IPS DF 6.9 (cell line): ENCODE measurements around the gene KRTAP10-12.
"Not testable (repeated sequence)": the region's sequence is repeated elsewhere in the genome, so short reads cannot be mapped to it uniquely, and the experiment has no call there.

Source experiments
- DNase-seq: peaks from one replicate; pipeline ENCODE4 v3.0.0-alpha.2; 2013; ENCODE audit warnings: low read depth, low spot score
- H3K27ac ChIP-seq: one replicate; pipeline ENCODE4 v1.5.1; 2013; ENCODE audit warnings: low read length, control low read depth
- H3K27me3 ChIP-seq: 2 replicates; pipeline ENCODE4 v1.6.1; 2013; ENCODE audit warnings: mild to moderate bottlenecking, low read length; ENCODE audit not compliant: control insufficient read depth, insufficient read depth
- H3K36me3 ChIP-seq: 2 replicates; pipeline ENCODE4 v1.6.1; 2013; ENCODE audit warnings: low read length; ENCODE audit not compliant: control insufficient read depth, insufficient read depth
- H3K4me1 ChIP-seq: 2 replicates; pipeline ENCODE4 v1.6.1; 2013; ENCODE audit warnings: low read length; ENCODE audit not compliant: control insufficient read depth, insufficient read depth
- H3K4me3 ChIP-seq: 2 replicates; pipeline ENCODE4 v1.5.1; 2013; ENCODE audit warnings: mild to moderate bottlenecking, low read length
- H3K9me3 ChIP-seq: 2 replicates; pipeline ENCODE4 v1.6.1; 2013; ENCODE audit warnings: low read length, inconsistent platforms; ENCODE audit not compliant: control insufficient read depth, insufficient read depth
- WGBS: extraction: QIAGEN DNeasy Blood & Tissue Kit; methylation state at CpG from one replicate; pipeline ENCODE4 v1.1.7; 2013; ENCODE audit warnings: mixed read lengths, missing lambda C conversion rate; ENCODE audit not compliant: insufficient read length, insufficient coverage; 5-methylcytosine and 5-hydroxymethylcytosine counted together

Gene KRTAP10-12

GRCh38 chr21:44671911-44672310, 25.1 kb upstream of the KRTAP10-12 start:
- no CpG with 5 or more reads among the region's 1 CpG for WGBS
- Histone ChIP-seq H3K36me3 (no peaks in the 10 kb centered on the region), H3K27me3 (no peaks in the 10 kb centered on the region), H3K4me3 (no peak overlapping the region), H3K27ac (no peak overlapping the region), H3K9me3 (peaks cover 3% of the 10 kb centered on the region; the same call in 1 of the 2 replicates), H3K4me1 (no peaks in the 10 kb centered on the region)
- DNase-seq, result no peak

GRCh38 chr21:44677881-44678280, 19.1 kb upstream of the KRTAP10-12 start:
- no peaks in the 10 kb centered on the region for H3K36me3 ChIP-seq
- no peak overlapping the region for H3K4me3 ChIP-seq
- WGBS, result no CpG with 5 or more reads among the region's 13 CpGs
- H3K27ac ChIP-seq, result no peak overlapping the region
- no peaks in the 10 kb centered on the region for H3K9me3 ChIP-seq
- DNase-seq, result no peak
- H3K4me1 ChIP-seq, result no peaks in the 10 kb centered on the region
- H3K27me3 ChIP-seq, result no peaks in the 10 kb centered on the region

- H3K4me1 ChIP-seq, result peaks cover under 1% of the 10 kb centered on the region; the same call in 1 of the 2 replicates
- no CpG with 5 or more reads among the region's 11 CpGs for WGBS
- no peak for DNase-seq
- no peak overlapping the region for H3K27ac ChIP-seq
- H3K27me3 ChIP-seq, result no peaks in the 10 kb centered on the region
- H3K4me3 ChIP-seq, result no peak overlapping the region
- no peaks in the 10 kb centered on the region for H3K9me3 ChIP-seq
- H3K36me3 ChIP-seq, result no peaks in the 10 kb centered on the region
Measured at GRCh38 chr21:44681152-44681551, 15.8 kb upstream of the KRTAP10-12 start.

GRCh38 chr21:44681861-44682579, 15.0 kb upstream of the KRTAP10-12 start, which contains the start of gene KRTAP12-1:
Gene KRTAP12-1 (minus strand): TSS chr21:44682163. CDS start chr21:44682123, 40 bp downstream.
- no peaks in the 10 kb centered on the region for H3K27me3 ChIP-seq
- H3K9me3 ChIP-seq, result no peaks in the 10 kb centered on the region
- WGBS, result no CpG with 5 or more reads among the region's 23 CpGs
- no peak for DNase-seq
- no peak within 1 kb of the TSS for H3K4me3 ChIP-seq
- H3K4me1 ChIP-seq, result peaks cover 5% of the 10 kb centered on the region; the same call in 1 of the 2 replicates
- H3K27ac ChIP-seq, result no peak within 1 kb of the TSS
- no peaks in the 10 kb centered on the region for H3K36me3 ChIP-seq

GRCh38 chr21:44682580-44683151, 14.3 kb upstream of the KRTAP10-12 start:
- H3K27ac ChIP-seq, result no peak overlapping the region
- H3K36me3 ChIP-seq, result no peaks in the 10 kb centered on the region
- DNase-seq, result no peak
- H3K4me3 ChIP-seq, result no peak overlapping the region
- H3K9me3 ChIP-seq, result no peaks in the 10 kb centered on the region
- WGBS, result no CpG with 5 or more reads among the region's 15 CpGs
- no peaks in the 10 kb centered on the region for H3K27me3 ChIP-seq
- H3K4me1 ChIP-seq, result peaks cover 7% of the 10 kb centered on the region

GRCh38 chr21:44684077-44684476, 12.9 kb upstream of the KRTAP10-12 start:
- DNase-seq, result no peak
- Histone ChIP-seq H3K27me3 (no peaks in the 10 kb centered on the region), H3K9me3 (no peaks in the 10 kb centered on the region), H3K4me3 (no peak overlapping the region), H3K27ac (no peak overlapping the region), H3K4me1 (peaks cover 7% of the 10 kb centered on the region), H3K36me3 (no peaks in the 10 kb centered on the region)
- no CpG with 5 or more reads among the region's 7 CpGs for WGBS

GRCh38 chr21:44684483-44684882, 12.5 kb upstream of the KRTAP10-12 start:
- Histone ChIP-seq H3K9me3 (no peaks in the 10 kb centered on the region), H3K27ac (no peak overlapping the region), H3K36me3 (no peaks in the 10 kb centered on the region), H3K27me3 (no peaks in the 10 kb centered on the region), H3K4me3 (no peak overlapping the region), H3K4me1 (peaks cover 7% of the 10 kb centered on the region)
- no peak for DNase-seq
- no CpG with 5 or more reads among the region's 6 CpGs for WGBS

- not testable (repeated sequence) for H3K9me3 ChIP-seq, H3K27ac ChIP-seq, H3K4me1 ChIP-seq, H3K27me3 ChIP-seq, H3K36me3 ChIP-seq, DNase-seq, H3K4me3 ChIP-seq
- no CpG with 5 or more reads among the region's 6 CpGs for WGBS
Measured at GRCh38 chr21:44685050-44685449, 11.9 kb upstream of the KRTAP10-12 start.

GRCh38 chr21:44686000-44686781, 10.8 kb upstream of the KRTAP10-12 start:
- Histone ChIP-seq H3K4me3 (no peak overlapping the region), H3K4me1 (peaks cover 7% of the 10 kb centered on the region), H3K9me3 (no peaks in the 10 kb centered on the region), H3K27me3 (no peaks in the 10 kb centered on the region), H3K36me3 (no peaks in the 10 kb centered on the region), H3K27ac (no peak overlapping the region)
- WGBS, result no CpG with 5 or more reads among the region's 14 CpGs
- DNase-seq, result no peak

- WGBS, result no CpG with 5 or more reads among the region's 25 CpGs
- peaks cover 7% of the 10 kb centered on the region for H3K4me1 ChIP-seq
- DNase-seq, result no peak
Measured at GRCh38 chr21:44686843-44687561, 10.0 kb upstream of the KRTAP10-12 start.

More at GRCh38 chr21:44686843-44687561, 10.0 kb upstream of the KRTAP10-12 start:
- Histone ChIP-seq H3K27ac (no peak overlapping the region), H3K36me3 (no peaks in the 10 kb centered on the region), H3K27me3 (no peaks in the 10 kb centered on the region), H3K9me3 (no peaks in the 10 kb centered on the region), H3K4me3 (no peak overlapping the region)
